ENCODE results near the gene GSTM2.
"Not testable (repeated sequence)": the region's sequence is repeated elsewhere in the genome, so short reads cannot be mapped to it uniquely, and the experiment has no call there.

Gene GSTM2

GRCh38 chr1:109650609-109651008, 17.2 kb upstream of the GSTM2 start:
- DNase-seq = peak; percentile 45

- DNase-seq = no peak
Observed at GRCh38 chr1:109652402-109652801, 15.5 kb upstream of the GSTM2 start.

DNA sequence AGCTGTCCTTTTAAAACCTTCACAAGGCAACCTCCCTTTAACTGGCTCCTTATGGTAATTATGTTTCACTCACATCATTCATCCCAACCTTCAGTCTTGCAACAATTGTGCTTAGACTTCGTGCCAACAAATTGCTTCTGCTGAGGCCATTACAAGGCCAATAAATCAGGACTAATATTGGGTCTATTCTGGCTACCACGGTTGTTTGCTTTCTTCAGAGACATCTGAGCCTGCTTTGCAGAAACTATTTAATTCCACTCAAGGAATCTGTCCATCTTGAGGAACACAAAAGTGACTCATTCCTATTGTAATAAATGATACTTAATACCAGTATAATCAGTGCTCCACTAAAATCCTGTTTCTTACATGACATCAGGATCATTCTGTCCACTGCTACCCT, 14.6 kb upstream of the GSTM2 start:
- no peak for DNase-seq

GRCh38 chr1:109654519-109654918, 13.3 kb upstream of the GSTM2 start:
- DNase-seq = no peak

- peak; percentile 81 for DNase-seq
Observed at GRCh38 chr1:109655615-109656519, 12.0 kb upstream of the GSTM2 start, which contains the start of gene GSTM4. Gene GSTM4 (plus strand): TSS chr1:109656099. CDS start chr1:109656390, 291 bp downstream.

GRCh38 chr1:109657395-109657794, 10.5 kb upstream of the GSTM2 start:
- no peak for DNase-seq

DNA sequence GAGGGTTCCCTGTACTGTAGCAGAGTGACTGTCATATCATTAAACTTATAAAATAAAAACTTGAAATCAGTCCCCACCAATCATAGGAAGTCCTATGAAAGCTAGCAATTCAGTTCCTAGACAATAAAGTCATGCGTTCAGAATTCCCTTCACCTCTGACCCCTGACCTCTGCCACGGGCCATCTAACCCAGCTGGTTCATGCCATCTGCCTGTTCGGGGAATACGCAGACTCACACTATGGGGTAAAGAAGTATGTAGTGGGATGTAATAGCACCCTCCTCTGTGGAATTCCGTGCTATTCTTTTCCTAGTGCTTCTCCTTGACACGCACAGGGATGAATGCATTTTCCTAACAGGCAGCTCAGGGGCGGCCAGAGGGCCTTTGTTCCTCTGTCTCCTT, 9.9 kb upstream of the GSTM2 start:
- no peak for DNase-seq

DNA sequence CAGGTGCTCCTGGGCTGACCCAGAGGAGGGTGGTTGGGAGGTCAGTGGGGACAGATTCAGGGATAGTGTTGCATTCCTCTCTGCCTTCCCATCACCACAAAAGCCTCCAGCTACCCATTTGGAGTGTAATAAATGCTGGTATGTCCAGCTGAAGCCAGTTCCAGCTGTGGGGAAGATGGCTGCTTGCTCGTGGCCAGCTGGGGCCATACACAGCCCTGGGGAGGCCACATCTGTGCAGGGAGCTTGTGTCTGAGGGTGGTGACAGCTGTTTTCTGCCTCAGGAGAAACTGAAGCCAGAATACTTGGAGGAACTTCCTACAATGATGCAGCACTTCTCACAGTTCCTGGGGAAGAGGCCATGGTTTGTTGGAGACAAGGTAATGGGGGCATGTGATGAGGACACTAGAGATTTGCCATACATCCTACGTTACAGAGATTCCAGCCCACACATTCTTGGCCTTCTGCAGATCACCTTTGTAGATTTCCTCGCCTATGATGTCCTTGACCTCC, 9.3 kb upstream of the GSTM2 start:
- DNase-seq = no peak

DNA sequence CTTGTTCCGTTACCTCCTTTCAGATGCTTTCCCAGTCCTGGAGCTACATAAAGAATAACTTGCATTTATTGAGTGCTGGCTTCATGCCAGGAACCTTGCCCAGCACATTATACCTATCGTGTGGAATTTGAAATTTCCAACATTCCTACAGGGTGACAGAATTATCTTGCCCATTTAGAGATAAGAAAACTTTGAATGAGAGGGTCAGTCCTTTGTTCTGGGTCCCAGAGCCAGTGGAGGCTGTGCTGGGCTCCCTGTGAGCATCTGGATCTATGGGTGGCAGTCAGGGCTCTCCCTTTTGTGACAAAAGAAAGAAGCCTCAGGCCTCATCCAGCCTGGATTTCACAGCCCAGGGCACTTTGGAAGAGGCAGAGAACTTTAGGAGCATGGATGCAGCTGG, 8.7 kb upstream of the GSTM2 start:
- no peak for DNase-seq

DNA sequence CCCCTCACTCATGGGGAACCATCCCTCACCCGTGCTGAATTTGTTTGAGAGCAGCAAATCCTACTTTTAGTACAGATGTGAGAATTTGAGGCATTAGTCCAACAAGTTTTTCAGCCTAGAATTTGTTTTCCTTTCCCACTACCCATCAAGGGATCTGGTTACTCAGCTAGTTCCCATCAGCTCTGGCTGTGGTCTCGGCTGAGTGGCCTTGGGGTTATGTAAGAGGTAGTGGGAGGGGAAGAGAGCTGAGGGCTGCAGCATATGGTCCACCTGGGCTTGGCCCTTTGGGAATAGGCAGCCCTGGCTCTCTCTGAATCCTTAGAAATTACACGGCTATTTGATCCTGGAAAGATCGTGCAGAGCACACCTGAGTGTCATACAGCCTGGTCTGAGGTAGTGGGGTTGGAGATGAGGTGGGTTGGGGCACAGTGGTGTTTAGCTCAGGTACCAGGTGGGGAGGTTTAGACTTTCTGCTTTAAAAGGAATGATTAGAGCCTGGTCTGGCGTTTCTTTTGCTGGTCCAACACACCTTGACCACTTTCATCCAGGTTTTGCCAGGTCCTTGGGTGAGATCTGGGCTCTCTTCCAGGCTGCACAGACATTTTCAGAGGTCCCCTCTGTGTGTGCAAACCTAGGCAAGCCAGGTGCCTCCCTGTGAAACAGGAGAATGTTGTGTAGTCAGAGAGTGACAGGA, 7.7 kb upstream of the GSTM2 start:
- no peak for DNase-seq

GRCh38 chr1:109660691-109661026, 7.2 kb upstream of the GSTM2 start:
- not testable (repeated sequence) for DNase-seq

GRCh38 chr1:109661391-109661790, 6.5 kb upstream of the GSTM2 start:
- DNase-seq = no peak

- no peak for DNase-seq
Observed at GRCh38 chr1:109664671-109665070, 3.2 kb upstream of the GSTM2 start.

DNA sequence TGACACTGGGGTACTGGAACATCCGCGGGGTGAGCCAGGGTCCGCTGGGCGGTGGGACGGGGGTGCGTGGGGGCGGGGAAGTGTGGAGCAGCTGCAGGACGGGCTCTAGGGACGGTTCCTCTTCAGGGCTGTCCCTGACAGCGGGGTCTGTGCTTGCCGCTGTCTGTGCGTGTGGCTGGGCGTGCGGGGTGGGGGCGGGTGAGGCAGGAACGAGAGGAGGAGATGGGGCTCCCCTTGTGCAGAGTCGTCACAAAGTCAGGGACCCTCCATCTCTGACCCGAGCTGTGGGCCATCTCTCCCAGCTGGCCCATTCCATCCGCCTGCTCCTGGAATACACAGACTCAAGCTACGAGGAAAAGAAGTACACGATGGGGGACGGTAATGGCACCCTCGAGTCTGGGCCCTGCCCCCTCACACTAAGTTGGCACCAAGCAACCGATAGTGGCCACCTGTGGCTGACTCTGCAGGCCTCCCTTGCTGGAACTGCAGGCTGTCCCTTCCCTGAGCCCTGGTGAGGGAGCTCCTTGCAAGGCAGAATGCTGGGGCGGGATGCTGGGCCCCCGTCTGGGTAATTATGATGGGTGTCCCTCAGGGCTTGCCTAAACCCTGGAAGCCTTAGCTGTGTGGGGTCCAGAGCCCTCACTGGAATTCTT, 392 bp downstream of the GSTM2 start:
- peak; percentile 3 for DNase-seq

GRCh38 chr1:109669246-109669948, 1.5 kb downstream of the GSTM2 start:
- peak; percentile 0 for DNase-seq

GRCh38 chr1:109669949-109670302, 2.1 kb downstream of the GSTM2 start:
- DNase-seq = not testable (repeated sequence)

GRCh38 chr1:109671067-109671466, 3.2 kb downstream of the GSTM2 start:
- peak; percentile 0 for DNase-seq

DNA sequence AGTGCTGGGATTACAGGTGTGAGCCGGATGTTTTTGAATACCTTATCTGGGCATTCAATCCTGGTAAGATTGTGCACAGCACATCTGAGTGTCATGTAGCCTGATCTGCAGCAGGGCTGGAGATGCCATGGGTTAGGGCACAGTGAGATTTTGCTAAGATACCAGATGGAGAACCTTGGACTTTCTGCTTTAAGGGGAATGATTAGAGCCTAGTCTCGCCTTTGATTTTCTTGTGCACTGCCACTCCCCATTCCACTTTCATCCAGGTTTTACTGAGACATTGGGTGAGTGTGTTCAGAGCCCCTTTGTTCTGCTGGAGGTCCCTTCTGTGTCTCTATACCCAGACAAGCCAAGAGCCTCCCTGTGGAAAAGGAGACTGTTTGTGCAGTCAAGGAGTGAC, 6.0 kb downstream of the GSTM2 start:
- not testable (repeated sequence) for DNase-seq

DNA sequence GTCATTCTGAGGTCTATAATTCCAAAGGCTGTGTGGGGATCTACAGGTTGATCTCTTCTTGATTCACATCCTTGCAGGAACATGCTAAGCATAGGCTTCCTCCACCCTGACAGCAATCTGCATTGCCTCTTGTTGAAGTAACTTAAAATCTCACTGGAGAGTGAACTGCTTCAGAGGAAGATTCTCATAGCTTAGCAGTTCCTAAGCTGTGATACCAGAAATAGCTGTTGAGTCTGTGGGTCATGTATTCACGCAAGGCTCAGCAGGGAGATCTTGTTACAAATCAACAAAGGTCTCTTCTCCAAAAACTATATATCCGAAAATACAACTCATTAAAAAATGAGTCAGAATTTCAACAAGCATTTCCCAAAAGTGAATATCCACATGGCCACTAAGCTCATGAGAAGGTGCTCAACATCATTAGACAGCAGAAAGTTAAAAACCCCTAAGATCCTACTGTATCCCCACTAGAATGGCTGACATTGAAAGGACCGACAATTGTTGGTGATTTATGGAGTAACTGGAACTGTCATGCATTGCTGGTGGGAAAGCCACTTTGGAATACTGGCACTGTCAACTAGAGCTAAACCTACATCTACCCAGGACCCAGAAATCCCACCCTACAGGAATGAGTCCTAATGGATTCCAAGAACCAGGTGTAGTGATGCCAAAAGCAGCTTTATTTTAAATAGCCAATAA, 9.0 kb downstream of the GSTM2 start:
- DNase-seq = peak; percentile 0

GRCh38 chr1:109677459-109677858, 9.6 kb downstream of the GSTM2 start:
- peak; percentile 0 for DNase-seq

- not testable (repeated sequence) for DNase-seq
Observed at GRCh38 chr1:109678637-109679036, 10.8 kb downstream of the GSTM2 start.

DNA sequence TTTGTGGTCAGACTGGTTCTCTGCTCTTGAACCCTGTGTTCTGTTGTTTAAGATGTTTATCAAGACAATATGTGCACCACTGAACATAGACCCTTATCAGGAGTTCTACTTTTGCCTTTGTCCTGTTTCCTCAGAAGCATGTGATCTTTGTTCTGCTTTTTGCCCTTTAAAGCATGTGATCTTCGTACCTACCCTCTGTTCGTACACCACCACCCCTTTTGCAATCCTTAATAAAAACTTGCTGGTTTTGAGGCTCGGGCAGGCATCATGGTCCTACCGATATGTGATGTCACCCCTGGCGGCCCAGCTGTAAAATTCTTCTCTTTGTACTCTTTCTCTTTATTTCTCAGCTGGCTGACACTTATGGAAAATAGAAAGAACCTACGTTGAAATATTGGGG, 16.9 kb downstream of the GSTM2 start:
- DNase-seq = not testable (repeated sequence)
